Measurements from ENCODE around the gene NHERF2. TPM values are rescaled to one million over a fixed set of nuclear protein-coding genes. Genes with fewer than 3 reads are reported as not detected.

The NHERF2 gene
- total and polyA plus RNA-seq, 9 of the 15 experiments (the other 6 are each of a cell fraction or from before 2014, with no cell fraction given) = 0.15 to 42.0 (median 12.5) TPM

DNA sequence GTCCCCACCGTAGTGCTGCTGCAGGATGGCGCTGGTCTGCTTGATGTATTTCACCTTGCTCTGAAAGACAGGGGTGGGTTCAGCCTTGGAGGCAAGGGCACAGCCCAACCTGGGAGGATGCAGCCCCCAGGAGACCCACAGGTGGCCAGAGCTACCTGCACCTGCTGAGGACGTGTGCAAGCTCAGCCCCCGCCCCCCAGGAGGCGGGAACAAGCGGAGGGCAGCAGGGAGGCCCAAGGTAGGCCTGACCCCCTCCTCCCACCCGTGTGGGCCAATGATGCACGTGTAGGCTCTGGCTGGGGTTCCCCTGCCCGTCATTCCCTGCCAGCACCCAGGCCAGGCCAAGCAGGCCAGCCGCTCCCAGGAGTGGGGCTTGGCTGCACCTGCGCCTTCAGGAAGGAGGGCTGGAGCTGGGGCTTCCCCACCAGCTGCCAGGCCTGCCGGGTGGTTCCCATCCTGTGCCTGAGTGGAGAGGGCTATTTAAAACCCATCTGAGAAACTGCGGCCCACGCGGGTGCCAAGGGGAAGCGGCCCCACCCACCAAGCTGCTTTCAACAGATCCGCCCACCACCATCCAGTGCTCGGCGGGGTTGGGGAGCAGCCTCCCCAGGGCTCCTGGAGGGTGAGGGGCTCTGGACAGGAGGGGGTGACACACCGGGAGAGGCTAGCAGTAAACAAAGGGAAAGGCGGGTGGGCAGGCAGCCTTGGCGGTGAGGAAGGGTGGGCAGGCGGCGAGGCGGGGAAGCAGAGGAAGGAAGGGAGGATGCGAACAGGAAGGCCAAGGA, 17.2 kb downstream of the NHERF2 start (continued):
- TF ChIP-seq, protein P1, sequence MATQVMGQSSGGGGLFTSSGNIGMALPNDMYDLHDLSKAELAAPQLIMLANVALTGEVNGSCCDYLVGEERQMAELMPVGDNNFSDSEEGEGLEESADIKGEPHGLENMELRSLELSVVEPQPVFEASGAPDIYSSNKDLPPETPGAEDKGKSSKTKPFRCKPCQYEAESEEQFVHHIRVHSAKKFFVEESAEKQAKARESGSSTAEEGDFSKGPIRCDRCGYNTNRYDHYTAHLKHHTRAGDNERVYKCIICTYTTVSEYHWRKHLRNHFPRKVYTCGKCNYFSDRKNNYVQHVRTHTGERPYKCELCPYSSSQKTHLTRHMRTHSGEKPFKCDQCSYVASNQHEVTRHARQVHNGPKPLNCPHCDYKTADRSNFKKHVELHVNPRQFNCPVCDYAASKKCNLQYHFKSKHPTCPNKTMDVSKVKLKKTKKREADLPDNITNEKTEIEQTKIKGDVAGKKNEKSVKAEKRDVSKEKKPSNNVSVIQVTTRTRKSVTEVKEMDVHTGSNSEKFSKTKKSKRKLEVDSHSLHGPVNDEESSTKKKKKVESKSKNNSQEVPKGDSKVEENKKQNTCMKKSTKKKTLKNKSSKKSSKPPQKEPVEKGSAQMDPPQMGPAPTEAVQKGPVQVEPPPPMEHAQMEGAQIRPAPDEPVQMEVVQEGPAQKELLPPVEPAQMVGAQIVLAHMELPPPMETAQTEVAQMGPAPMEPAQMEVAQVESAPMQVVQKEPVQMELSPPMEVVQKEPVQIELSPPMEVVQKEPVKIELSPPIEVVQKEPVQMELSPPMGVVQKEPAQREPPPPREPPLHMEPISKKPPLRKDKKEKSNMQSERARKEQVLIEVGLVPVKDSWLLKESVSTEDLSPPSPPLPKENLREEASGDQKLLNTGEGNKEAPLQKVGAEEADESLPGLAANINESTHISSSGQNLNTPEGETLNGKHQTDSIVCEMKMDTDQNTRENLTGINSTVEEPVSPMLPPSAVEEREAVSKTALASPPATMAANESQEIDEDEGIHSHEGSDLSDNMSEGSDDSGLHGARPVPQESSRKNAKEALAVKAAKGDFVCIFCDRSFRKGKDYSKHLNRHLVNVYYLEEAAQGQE (IDR thresholded peaks at IDR 0.05; ENCODE audit: borderline replicate concordance) = no peak
- TF ChIP-seq, protein P1 (CRISPR knock-in tag; IDR thresholded peaks at IDR 0.05; ENCODE audit: low read depth) = no peak
- TF ChIP-seq, protein P2, sequence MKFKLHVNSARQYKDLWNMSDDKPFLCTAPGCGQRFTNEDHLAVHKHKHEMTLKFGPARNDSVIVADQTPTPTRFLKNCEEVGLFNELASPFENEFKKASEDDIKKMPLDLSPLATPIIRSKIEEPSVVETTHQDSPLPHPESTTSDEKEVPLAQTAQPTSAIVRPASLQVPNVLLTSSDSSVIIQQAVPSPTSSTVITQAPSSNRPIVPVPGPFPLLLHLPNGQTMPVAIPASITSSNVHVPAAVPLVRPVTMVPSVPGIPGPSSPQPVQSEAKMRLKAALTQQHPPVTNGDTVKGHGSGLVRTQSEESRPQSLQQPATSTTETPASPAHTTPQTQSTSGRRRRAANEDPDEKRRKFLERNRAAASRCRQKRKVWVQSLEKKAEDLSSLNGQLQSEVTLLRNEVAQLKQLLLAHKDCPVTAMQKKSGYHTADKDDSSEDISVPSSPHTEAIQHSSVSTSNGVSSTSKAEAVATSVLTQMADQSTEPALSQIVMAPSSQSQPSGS (CRISPR knock-in tag; IDR thresholded peaks at IDR 0.05) = no peak
- TF ChIP-seq, protein P3, sequence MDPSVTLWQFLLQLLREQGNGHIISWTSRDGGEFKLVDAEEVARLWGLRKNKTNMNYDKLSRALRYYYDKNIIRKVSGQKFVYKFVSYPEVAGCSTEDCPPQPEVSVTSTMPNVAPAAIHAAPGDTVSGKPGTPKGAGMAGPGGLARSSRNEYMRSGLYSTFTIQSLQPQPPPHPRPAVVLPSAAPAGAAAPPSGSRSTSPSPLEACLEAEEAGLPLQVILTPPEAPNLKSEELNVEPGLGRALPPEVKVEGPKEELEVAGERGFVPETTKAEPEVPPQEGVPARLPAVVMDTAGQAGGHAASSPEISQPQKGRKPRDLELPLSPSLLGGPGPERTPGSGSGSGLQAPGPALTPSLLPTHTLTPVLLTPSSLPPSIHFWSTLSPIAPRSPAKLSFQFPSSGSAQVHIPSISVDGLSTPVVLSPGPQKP (CRISPR knock-in tag; IDR thresholded peaks at IDR 0.05) = no peak
- no peak for TF ChIP-seq DMBX1 (CRISPR knock-in tag; IDR thresholded peaks at IDR 0.05; ENCODE audit: borderline replicate concordance)
- no peak for TF ChIP-seq HEY1 (CRISPR knock-in tag; IDR thresholded peaks at IDR 0.05; ENCODE audit: borderline replicate concordance)
- no peak for TF ChIP-seq ZNF436 (CRISPR knock-in tag; IDR thresholded peaks at IDR 0.05)
- no peak for TF ChIP-seq STAT5A (IDR thresholded peaks at IDR 0.05; ENCODE audit: borderline replicate concordance, low read length)
- TF ChIP-seq EGR1 (conservative IDR thresholded peaks at IDR 0.05) = no peak
- TF ChIP-seq, protein P4, sequence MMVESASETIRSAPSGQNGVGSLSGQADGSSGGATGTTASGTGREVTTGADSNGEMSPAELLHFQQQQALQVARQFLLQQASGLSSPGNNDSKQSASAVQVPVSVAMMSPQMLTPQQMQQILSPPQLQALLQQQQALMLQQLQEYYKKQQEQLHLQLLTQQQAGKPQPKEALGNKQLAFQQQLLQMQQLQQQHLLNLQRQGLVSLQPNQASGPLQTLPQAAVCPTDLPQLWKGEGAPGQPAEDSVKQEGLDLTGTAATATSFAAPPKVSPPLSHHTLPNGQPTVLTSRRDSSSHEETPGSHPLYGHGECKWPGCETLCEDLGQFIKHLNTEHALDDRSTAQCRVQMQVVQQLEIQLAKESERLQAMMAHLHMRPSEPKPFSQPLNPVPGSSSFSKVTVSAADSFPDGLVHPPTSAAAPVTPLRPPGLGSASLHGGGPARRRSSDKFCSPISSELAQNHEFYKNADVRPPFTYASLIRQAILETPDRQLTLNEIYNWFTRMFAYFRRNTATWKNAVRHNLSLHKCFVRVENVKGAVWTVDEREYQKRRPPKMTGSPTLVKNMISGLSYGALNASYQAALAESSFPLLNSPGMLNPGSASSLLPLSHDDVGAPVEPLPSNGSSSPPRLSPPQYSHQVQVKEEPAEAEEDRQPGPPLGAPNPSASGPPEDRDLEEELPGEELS (CRISPR knock-in tag; IDR thresholded peaks at IDR 0.05; ENCODE audit: borderline replicate concordance) = no peak
- TF ChIP-seq TEAD4 (IDR thresholded peaks at IDR 0.05; ENCODE audit: low read length) = no peak
- TF ChIP-seq TEAD4 (CRISPR knock-in tag; IDR thresholded peaks at IDR 0.05; ENCODE audit: borderline replicate concordance) = no peak

All from K562 (cell line).